GM18861 (cell line): ENCODE data around the gene MECR.

Source experiments
- ATAC-seq: cut with Tn5 transposase; IDR thresholded peaks from one replicate; pipeline ENCODE4 v1.9.1; 2021; ENCODE audit not compliant: unreplicated experiment

MECR gene

DNA sequence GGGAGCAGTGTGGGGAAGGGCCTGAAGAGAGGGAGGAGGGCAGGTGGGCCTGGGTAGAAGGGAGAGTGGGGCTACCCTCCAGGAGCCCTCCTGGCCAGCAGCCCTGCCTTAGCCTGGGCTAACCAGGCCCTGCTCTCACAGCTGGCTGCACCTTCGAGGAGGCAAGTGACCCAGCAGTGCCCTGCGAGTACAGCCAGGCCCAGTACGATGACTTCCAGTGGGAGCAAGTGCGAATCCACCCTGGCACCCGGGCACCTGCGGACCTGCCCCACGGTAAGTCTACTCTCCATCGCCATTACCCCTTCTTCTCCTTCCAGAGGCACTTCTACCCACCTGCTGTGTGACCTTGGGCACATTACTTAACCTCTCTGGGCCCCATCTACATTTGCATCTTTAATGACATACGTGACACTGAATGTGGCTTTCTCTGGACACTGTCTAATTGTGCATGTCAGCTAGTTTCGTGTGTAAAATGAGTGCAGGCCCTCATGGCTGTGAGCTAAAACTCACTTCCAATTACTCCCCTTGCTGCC lies 24.5 kb upstream of the MECR start:
- no peak for ATAC-seq

GRCh38 chr1:29254346-29254745 lies 23.6 kb upstream of the MECR start:
- no peak for ATAC-seq

DNA sequence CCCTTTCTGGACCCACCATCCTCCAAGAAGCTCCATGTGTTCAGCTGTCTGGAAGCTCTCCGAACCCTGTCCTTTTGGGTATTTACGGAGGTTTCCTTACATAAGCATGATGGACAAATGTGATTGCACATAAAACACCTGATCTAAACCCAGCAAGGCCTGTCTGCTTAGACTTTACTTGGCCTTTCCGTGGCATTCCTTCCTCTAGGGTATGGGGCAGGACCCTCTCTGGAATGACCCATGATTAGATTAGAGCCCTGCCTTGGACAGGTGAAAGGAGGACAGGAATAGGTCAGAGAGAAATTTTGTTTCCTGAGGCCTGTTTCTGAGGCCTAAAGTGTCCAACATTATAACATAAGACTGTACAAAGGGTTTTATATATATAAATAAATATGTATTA lies 22.4 kb upstream of the MECR start:
- ATAC-seq, result no peak

- no peak for ATAC-seq
Observed at GRCh38 chr1:29251164-29252124, 20.7 kb upstream of the MECR start.

DNA sequence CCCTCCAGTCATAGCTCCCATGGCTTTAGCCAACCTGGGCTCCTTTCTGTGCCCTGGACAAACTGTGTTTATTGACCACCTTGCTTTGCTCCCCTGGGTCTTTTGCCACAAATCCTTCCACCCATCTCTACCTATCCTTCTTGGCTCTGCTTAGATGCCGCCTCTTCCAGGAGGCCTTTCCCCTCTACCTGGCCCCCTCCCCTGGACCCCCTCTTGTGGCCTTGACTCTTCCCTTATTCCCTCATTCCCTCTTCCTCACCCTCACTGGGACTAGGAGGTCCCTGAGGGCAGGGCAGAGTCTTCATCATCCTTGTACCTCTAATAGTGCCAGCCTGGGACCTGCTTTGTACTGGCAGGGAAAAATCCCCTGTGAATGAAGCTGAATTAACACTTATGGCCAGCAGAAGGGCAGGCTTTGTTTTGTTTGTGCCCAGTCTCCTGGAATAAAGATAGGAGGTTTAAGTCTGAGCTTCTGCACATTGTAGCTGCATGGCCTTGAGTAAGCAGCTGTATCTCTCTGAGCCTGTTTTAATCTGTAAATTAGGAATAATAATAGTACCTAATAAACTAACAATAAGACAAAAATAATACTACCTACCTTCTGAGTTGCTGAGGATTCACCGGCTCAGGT lies 19.3 kb upstream of the MECR start:
- no peak for ATAC-seq

DNA sequence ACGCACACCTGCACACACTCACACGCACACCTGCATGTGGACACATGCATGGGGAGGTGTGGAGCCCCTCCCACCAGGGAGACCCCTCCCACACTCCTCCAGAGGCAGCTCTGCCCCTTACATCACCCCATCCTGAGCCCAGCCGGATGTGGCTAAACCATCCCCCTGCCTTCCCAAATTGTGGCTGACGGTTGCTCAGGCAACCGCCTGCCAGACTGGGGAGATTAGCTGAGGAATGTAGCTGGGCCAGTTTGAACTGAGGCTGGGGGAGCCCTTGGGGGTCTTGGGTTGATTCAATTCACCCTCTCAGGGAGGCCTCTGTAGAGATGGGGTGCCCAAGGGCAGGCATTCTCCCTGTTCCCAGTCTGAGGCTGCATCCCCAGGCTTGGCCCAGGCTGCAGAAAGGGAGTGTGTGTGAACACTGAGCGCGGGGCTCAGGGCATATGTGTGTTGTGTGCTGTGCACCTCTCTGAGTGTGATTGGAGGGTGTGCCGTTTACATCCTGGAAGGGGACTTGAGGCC lies 18.5 kb upstream of the MECR start:
- ATAC-seq, result no peak

DNA sequence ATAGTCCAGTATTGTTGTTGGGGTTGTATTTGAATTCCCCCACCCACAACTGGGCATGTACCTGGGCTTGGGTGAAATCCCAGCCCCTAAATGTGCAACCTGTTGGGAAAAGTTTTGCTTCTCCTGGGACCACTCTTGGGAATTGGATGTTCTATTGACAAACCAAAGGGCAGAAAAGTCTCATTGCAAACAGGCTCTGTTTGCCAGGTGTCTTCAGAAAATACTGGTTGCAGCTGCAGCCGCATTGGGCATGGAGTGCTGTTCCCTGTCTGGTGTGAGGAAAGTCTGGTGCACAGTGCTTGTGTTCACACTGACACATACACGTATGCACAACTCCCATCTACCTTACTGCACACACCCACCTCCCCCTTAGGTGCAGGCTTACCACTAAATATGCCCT lies 17.7 kb upstream of the MECR start:
- ATAC-seq, result no peak

- no peak for ATAC-seq
Observed at GRCh38 chr1:29247571-29248273, 17.0 kb upstream of the MECR start.

- ATAC-seq, result no peak
Observed at GRCh38 chr1:29247044-29247443, 16.3 kb upstream of the MECR start.

DNA sequence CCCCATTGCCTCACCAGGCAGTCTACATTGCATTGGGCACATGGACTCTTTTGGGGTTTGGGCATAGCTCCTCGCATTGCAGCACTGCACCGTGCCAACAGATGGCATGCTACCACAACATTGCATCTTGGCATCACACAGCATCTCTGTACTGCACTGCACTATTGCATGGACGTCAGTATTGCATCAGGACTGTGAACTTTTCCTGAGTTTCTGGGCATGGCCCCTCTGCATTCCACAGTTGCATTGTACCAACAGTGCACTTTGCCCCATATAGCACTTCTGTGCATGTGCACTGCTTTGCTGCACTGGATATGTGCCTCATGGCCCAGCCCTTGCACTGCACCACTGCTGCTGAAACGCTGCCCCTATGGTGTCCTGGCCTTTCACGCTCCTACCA lies 15.1 kb upstream of the MECR start:
- ATAC-seq, result no peak

GRCh38 chr1:29245261-29245660 lies 14.5 kb upstream of the MECR start:
- ATAC-seq, result no peak

DNA sequence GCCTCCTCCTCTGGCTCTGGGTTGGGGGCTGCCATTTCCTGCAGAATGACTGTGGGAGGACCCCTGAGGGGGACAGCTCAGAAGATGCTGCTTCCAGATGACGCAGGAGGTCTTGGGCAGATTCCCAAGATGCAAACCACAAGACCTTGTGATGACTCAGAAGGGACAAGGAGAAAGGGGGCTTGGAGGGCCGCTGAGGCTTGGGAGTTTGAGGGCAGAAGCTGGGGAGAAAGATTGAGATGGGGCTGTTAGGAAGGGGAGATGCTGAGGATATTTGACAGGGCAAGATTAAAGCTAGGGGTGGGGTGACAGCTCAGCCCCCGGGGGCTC lies 13.1 kb upstream of the MECR start:
- no peak for ATAC-seq

GRCh38 chr1:29243023-29243870 lies 12.5 kb upstream of the MECR start:
- ATAC-seq, result no peak

DNA sequence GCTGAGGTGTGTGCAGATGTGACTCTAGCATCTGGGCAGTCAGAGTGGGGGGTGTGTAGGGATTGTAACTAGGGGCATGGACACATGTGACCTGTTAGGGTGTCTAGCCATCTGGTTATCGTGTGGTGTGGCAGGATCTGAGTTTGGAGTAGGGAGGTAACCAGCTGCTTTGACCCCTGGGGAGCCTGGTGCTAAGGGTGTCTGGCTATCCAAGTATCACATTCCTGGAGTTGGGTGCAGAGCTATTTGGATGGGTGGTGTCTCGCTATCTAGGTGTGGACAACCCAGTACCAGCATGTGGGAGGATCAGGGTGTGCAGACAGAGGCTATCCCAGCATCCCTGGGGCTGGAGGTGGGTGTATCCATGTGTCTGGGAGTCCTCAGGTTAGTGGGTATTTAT lies 10.3 kb upstream of the MECR start:
- no peak for ATAC-seq

DNA sequence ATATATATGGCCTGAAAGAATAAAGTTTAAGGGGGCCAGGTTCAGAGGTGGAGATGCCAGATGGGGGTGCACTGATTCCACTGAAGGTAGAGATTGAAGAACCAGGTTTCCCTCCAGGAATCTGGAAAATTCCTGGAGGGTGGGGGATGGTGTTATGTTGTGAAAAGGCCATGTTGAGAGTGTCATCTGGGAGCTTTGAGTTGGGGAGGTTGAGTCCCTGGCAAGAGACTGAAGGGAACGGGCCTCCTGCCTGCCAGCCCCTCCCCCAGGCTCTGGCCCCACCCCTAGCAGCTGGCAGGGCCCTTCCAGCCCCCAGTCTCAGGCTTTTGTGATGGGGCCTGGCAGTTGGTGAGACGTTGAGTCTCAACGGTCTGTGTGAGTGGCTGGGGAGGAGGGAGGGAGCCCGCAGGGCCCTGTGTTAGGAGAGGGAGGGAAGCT lies 9.7 kb upstream of the MECR start:
- ATAC-seq, result no peak

GRCh38 chr1:29239142-29239541 lies 8.4 kb upstream of the MECR start:
- ATAC-seq, result no peak

GRCh38 chr1:29238620-29239002 lies 7.9 kb upstream of the MECR start:
- no peak for ATAC-seq

GRCh38 chr1:29237852-29238619 lies 7.3 kb upstream of the MECR start:
- ATAC-seq, result no peak

DNA sequence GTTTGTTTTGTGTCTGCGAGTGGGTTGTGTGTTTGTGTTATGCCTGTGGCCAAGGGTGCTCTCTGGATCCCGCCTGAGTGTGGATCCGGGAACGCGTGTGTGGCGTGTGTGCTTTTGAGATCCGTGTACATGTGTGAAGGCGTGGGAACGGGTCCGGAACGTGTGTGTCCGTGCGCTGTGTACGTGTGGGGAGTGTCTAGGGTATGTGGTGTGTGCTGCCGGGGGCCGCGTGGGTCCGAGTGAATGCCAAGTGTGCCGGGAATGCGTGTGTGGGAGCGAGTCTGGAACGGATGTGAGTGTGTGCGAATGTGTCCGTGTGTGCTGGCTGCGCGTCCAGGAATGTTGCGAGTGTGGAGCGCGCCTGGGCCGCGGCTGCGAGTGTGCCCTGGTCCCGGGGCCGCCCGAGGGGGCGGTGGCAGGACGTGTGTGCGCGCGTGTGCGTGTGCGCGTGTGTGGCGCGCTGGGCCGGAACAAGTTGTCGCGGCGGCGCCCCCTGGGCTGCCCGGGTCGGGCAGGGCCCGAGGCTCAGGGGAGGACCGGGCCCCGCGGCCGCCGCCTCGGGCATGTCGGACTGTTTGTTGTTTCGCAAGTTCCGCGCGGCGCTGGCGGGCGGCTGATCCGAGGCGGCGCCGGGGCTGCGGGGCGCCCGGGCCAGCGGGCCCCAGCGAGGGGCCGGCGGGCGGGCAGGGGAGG lies 6.5 kb upstream of the MECR start:
- no peak for ATAC-seq
